Measurements from ENCODE around the gene BBS5. TPM values are rescaled to one million over a fixed set of nuclear protein-coding genes. Genes with fewer than 3 reads are reported as not detected.

The BBS5 gene
- total RNA-seq, 1 experiment from 2014 or later: 1.9 TPM

DNA sequence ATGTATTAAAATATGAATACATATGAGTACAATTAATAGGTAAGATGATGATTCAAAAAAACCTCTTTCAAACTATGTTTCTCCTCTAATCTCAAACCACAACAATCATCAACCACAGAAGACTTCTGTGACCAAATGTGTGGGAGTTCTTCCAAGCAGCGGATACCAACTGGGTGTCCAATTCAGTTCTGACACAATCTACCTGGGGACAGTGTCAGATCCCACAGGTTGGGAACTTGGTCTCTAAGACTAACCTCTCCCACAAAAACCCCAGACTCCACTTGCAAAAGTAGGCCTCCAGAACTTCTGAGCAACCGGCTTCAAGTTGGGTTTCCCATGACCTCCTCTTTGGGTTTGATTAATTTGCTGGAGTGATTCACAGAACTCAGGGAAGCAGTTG is 67.5 kb downstream of the BBS5 start:
- no peak for DNase-seq (ENCODE audit: low spot score)

Other genes starting within 250 kb of the BBS5 start
- 0.10 and 0.29 TPM in 2 replicates for gene LRP2, start 117.0 kb upstream of the BBS5 start, total RNA-seq (2014; rRNA removed; shearing (Covaris generic))
- gene KLHL41, start 30.2 kb downstream of the BBS5 start, total RNA-seq (2014; rRNA removed; shearing (Covaris generic)): 0.23 TPM in 1 of 2 replicates, not detected in the other
- 20.6 and 27.7 TPM in 2 replicates for gene FASTKD1, start 94.4 kb downstream of the BBS5 start, total RNA-seq (2014; rRNA removed; shearing (Covaris generic))
- gene PPIG, start 104.9 kb downstream of the BBS5 start, total RNA-seq (2014; rRNA removed; shearing (Covaris generic)): 15.8 and 21.3 TPM in 2 replicates
- not detected in 2 replicates for gene CFAP210, start 214.9 kb downstream of the BBS5 start, total RNA-seq (2014; rRNA removed; shearing (Covaris generic))
- gene PHOSPHO2, start 215.0 kb downstream of the BBS5 start, total RNA-seq (2014; rRNA removed; shearing (Covaris generic)): 5.0 and 7.1 TPM in 2 replicates

All from H4 (cell line).